ENCODE results near the gene NEXN.

DNA sequence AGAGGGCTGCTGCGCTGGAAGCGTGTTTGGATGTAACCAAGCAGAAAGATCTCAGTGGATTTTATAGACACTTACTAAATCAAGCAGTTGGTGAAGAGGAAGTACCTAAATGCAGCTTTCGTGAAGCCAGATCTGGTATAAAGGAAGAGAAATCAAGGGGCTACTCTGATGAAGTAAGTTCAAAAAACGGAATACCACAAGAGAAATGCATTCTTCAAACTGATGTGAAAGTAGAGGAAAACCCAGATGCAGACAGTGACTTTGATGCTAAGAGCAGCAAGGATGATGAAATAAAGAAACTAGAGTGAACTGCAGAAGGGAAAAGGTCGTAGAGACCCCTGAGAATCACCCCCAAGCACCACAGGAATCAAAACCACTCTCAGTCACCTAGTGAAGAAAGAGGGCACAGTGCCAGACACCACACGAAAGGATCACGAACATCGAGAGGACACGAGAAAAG is 40.8 kb upstream of the NEXN start:
- TF ChIP-seq POLR2AphosphoS5 (IDR thresholded peaks at IDR 0.05; ENCODE audit: low read depth) (no peak), JUNB (IDR thresholded peaks at IDR 0.05; ENCODE audit: unreplicated experiment) (no peak), EZH2 (IDR thresholded peaks at IDR 0.05; ENCODE audit: low read depth, unreplicated experiment) (no peak), EZH2phosphoT487 (IDR thresholded peaks at IDR 0.05; ENCODE audit: unreplicated experiment) (no peak), CREB1 (CRISPR knock-in tag; IDR thresholded peaks at IDR 0.05; ENCODE audit: low read depth) (no peak), ZNF114 (CRISPR knock-in tag; IDR thresholded peaks at IDR 0.05) (no peak)
- TF ChIP-seq, protein P1, sequence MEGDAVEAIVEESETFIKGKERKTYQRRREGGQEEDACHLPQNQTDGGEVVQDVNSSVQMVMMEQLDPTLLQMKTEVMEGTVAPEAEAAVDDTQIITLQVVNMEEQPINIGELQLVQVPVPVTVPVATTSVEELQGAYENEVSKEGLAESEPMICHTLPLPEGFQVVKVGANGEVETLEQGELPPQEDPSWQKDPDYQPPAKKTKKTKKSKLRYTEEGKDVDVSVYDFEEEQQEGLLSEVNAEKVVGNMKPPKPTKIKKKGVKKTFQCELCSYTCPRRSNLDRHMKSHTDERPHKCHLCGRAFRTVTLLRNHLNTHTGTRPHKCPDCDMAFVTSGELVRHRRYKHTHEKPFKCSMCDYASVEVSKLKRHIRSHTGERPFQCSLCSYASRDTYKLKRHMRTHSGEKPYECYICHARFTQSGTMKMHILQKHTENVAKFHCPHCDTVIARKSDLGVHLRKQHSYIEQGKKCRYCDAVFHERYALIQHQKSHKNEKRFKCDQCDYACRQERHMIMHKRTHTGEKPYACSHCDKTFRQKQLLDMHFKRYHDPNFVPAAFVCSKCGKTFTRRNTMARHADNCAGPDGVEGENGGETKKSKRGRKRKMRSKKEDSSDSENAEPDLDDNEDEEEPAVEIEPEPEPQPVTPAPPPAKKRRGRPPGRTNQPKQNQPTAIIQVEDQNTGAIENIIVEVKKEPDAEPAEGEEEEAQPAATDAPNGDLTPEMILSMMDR (conservative IDR thresholded peaks at IDR 0.05; ENCODE audit: low read depth in 2 of 2) = no peak
- TF ChIP-seq, protein P2, sequence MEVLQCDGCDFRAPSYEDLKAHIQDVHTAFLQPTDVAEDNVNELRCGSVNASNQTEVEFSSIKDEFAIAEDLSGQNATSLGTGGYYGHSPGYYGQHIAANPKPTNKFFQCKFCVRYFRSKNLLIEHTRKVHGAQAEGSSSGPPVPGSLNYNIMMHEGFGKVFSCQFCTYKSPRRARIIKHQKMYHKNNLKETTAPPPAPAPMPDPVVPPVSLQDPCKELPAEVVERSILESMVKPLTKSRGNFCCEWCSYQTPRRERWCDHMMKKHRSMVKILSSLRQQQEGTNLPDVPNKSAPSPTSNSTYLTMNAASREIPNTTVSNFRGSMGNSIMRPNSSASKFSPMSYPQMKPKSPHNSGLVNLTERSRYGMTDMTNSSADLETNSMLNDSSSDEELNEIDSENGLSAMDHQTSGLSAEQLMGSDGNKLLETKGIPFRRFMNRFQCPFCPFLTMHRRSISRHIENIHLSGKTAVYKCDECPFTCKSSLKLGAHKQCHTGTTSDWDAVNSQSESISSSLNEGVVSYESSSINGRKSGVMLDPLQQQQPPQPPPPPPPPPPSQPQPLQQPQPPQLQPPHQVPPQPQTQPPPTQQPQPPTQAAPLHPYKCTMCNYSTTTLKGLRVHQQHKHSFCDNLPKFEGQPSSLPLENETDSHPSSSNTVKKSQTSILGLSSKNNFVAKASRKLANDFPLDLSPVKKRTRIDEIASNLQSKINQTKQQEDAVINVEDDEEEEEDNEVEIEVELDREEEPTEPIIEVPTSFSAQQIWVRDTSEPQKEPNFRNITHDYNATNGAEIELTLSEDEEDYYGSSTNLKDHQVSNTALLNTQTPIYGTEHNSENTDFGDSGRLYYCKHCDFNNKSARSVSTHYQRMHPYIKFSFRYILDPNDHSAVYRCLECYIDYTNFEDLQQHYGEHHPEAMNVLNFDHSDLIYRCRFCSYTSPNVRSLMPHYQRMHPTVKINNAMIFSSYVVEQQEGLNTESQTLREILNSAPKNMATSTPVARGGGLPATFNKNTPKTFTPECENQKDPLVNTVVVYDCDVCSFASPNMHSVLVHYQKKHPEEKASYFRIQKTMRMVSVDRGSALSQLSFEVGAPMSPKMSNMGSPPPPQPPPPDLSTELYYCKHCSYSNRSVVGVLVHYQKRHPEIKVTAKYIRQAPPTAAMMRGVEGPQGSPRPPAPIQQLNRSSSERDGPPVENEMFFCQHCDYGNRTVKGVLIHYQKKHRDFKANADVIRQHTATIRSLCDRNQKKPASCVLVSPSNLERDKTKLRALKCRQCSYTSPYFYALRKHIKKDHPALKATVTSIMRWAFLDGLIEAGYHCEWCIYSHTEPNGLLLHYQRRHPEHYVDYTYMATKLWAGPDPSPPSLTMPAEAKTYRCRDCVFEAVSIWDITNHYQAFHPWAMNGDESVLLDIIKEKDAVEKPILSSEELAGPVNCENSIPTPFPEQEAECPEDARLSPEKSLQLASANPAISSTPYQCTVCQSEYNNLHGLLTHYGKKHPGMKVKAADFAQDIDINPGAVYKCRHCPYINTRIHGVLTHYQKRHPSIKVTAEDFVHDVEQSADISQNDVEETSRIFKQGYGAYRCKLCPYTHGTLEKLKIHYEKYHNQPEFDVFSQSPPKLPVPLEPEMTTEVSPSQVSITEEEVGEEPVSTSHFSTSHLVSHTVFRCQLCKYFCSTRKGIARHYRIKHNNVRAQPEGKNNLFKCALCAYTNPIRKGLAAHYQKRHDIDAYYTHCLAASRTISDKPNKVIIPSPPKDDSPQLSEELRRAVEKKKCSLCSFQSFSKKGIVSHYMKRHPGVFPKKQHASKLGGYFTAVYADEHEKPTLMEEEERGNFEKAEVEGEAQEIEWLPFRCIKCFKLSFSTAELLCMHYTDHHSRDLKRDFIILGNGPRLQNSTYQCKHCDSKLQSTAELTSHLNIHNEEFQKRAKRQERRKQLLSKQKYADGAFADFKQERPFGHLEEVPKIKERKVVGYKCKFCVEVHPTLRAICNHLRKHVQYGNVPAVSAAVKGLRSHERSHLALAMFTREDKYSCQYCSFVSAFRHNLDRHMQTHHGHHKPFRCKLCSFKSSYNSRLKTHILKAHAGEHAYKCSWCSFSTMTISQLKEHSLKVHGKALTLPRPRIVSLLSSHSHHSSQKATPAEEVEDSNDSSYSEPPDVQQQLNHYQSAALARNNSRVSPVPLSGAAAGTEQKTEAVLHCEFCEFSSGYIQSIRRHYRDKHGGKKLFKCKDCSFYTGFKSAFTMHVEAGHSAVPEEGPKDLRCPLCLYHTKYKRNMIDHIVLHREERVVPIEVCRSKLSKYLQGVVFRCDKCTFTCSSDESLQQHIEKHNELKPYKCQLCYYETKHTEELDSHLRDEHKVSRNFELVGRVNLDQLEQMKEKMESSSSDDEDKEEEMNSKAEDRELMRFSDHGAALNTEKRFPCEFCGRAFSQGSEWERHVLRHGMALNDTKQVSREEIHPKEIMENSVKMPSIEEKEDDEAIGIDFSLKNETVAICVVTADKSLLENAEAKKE (CRISPR knock-in tag; IDR thresholded peaks at IDR 0.05) = no peak
- TF ChIP-seq, protein P3, sequence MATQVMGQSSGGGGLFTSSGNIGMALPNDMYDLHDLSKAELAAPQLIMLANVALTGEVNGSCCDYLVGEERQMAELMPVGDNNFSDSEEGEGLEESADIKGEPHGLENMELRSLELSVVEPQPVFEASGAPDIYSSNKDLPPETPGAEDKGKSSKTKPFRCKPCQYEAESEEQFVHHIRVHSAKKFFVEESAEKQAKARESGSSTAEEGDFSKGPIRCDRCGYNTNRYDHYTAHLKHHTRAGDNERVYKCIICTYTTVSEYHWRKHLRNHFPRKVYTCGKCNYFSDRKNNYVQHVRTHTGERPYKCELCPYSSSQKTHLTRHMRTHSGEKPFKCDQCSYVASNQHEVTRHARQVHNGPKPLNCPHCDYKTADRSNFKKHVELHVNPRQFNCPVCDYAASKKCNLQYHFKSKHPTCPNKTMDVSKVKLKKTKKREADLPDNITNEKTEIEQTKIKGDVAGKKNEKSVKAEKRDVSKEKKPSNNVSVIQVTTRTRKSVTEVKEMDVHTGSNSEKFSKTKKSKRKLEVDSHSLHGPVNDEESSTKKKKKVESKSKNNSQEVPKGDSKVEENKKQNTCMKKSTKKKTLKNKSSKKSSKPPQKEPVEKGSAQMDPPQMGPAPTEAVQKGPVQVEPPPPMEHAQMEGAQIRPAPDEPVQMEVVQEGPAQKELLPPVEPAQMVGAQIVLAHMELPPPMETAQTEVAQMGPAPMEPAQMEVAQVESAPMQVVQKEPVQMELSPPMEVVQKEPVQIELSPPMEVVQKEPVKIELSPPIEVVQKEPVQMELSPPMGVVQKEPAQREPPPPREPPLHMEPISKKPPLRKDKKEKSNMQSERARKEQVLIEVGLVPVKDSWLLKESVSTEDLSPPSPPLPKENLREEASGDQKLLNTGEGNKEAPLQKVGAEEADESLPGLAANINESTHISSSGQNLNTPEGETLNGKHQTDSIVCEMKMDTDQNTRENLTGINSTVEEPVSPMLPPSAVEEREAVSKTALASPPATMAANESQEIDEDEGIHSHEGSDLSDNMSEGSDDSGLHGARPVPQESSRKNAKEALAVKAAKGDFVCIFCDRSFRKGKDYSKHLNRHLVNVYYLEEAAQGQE (IDR thresholded peaks at IDR 0.05; ENCODE audit: unreplicated experiment) = no peak
- TF ChIP-seq, protein P4, sequence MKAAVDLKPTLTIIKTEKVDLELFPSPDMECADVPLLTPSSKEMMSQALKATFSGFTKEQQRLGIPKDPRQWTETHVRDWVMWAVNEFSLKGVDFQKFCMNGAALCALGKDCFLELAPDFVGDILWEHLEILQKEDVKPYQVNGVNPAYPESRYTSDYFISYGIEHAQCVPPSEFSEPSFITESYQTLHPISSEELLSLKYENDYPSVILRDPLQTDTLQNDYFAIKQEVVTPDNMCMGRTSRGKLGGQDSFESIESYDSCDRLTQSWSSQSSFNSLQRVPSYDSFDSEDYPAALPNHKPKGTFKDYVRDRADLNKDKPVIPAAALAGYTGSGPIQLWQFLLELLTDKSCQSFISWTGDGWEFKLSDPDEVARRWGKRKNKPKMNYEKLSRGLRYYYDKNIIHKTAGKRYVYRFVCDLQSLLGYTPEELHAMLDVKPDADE (IDR thresholded peaks at IDR 0.05) = no peak

All from GM23338 (cell line).